Esophagus squamous epithelium (tissue), 4 donors: ENCODE data around the gene MSMP.

Experiments
- CTCF ChIP-seq, 6 experiments: fragments of 450-650 bp in 4 of 6; fragments of 200-600 bp in 2 of 6; sonication (generic) in 2 of 6; IDR thresholded peaks; one replicate each; pipeline ENCODE4 v1.5.1; 2016 to 2019; ENCODE audit warnings: antibody characterized with exemption in 6 of 6, mild to moderate bottlenecking in 4 of 6, moderate library complexity in 4 of 6
- POLR2A ChIP-seq, 4 donors: fragments of 450-650 bp; IDR thresholded peaks; one replicate each; pipeline ENCODE4 v1.6.1; 2017; ENCODE audit warnings: antibody characterized with exemption in 4 of 4, mild to moderate bottlenecking in 4 of 4, moderate library complexity in 3 of 4

DNA sequence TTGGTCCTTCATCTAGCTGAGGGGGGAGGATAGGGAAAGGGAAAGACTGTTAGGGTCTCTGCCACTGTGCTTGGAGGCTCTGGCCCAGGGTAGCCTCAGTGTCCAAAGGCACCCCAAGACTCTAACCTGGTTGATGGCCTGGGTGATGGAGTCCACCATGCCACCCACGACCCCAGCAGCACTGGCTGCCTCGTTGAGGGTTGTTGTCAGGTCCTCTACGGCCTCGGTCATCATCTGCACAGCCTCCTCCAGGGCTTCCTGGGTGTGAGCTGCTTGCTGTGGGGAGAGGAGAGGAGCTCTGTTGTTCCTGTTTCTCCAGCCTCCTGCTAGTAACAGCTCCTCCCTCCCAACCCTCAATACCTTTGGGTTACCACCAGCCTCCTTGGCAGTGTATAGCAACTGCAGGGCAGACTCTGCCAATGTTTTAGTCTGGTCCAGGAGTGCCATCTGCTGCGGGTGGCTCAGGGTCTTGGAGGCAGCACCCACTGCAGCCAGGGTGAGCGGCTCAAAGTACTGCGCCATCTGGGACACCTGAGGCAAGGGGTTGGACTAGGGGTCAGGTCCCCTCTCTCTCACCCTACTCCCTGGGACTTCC is 48.1 kb downstream of the MSMP start:
- TF ChIP-seq CTCF (IDR thresholded peaks at IDR 0.05) (no peak), POLR2A (IDR thresholded peaks at IDR 0.05) (no peak)
